Subcutaneous abdominal adipose tissue (tissue), 5 donors: Measurements from ENCODE around the gene PSAPL1.

ENCODE experiments used
- H3K27ac ChIP-seq: one replicate; pipeline ENCODE4 v1.7.0; 2013; ENCODE audit warnings: low read depth, mild to moderate bottlenecking, inconsistent platforms, low read length, moderate library complexity
- H3K27me3 ChIP-seq, 5 donors: one replicate each; pipeline ENCODE4 v1.7.0; 2013; ENCODE audit warnings: low read length in 5 of 5, inconsistent platforms in 1 of 5; ENCODE audit not compliant: control insufficient read depth in 5 of 5, insufficient read depth in 4 of 5
- H3K36me3 ChIP-seq, 5 donors: one replicate each; pipeline ENCODE4 v1.7.0; 2013; ENCODE audit warnings: low read length in 5 of 5; ENCODE audit not compliant: control insufficient read depth in 5 of 5, insufficient read depth in 5 of 5
- H3K4me1 ChIP-seq, 5 donors: one replicate each; pipeline ENCODE4 v1.7.0; 2013; ENCODE audit warnings: low read length in 5 of 5, mild to moderate bottlenecking in 3 of 5, moderate library complexity in 1 of 5; ENCODE audit not compliant: control insufficient read depth in 5 of 5, insufficient read depth in 5 of 5
- H3K4me3 ChIP-seq, 5 donors: one replicate each; pipeline ENCODE4 v1.7.0; 2013; ENCODE audit warnings: low read length in 5 of 5, low read depth in 1 of 5
- H3K9ac ChIP-seq, 5 donors: one replicate each; pipeline ENCODE4 v1.7.0; 2013; ENCODE audit warnings: low read length in 5 of 5, mild to moderate bottlenecking in 4 of 5, moderate library complexity in 3 of 5
- H3K9me3 ChIP-seq, 5 donors: one replicate each; pipeline ENCODE4 v1.7.0; 2013; ENCODE audit warnings: low read length in 5 of 5; ENCODE audit not compliant: control insufficient read depth in 5 of 5
- donor health status: healthy.
- donor health status: healthy.
- donor health status: healthy.
- donor health status: healthy.
- donor health status: healthy.

Gene PSAPL1

DNA sequence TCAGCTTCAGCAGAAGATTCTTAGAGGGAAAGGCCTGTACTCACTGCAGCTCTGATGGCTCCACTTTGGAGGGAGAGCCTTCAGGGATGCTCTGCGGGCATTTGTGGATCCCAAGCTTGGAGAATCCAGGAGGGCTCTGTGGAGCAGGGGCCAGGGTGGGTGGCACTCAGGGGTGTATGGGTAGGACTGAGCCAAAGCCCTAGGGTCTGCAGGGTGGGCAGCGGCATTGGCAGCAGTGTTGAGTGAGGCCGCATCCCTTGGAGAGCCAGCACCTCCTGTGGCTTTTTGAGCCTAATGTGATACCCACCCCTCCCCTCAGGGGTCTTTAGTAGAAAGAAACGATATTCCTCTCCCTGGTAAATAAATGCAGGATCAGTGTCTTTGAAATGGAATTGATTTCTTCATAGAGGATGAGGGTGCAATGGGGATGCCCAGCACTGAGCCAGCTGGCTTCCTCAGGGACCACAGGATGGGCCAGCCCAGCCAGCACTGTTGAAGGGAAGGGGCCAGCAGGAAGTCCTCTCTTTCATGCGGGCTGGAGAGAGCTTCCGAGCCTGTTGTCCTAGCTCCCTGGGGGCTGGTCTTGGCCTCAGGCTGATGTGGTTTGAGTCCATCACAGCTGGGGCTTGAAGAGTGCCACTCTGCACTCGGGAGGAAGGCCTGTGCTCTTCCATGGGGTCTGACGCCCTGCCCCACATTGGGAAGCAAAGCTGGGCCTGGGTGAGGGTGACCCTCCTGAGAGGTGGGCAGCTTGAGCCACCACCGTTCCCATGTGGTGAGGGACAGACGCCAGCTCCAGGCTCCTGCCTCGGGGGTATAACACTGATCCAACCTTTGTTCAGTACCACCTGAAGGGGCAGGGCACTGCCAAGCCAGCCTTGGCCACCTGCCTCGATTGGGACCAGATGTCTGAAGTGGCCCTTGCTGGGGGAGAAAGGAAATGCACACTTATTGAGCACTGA, 49.5 kb downstream of the PSAPL1 start:
- H3K9me3 ChIP-seq = peaks cover 0 to 3% (median 0%) of the 10 kb centered on the region in 5 donors
- H3K27ac ChIP-seq = no peak overlapping the region
- no peak overlapping the region for H3K9ac ChIP-seq
- no peaks in the 10 kb centered on the region for H3K36me3 ChIP-seq
- H3K4me1 ChIP-seq = no peaks in the 10 kb centered on the region
- no peak overlapping the region for H3K4me3 ChIP-seq
- H3K27me3 ChIP-seq = peaks cover 0 to 17% (median 5%) of the 10 kb centered on the region in 5 donors

DNA sequence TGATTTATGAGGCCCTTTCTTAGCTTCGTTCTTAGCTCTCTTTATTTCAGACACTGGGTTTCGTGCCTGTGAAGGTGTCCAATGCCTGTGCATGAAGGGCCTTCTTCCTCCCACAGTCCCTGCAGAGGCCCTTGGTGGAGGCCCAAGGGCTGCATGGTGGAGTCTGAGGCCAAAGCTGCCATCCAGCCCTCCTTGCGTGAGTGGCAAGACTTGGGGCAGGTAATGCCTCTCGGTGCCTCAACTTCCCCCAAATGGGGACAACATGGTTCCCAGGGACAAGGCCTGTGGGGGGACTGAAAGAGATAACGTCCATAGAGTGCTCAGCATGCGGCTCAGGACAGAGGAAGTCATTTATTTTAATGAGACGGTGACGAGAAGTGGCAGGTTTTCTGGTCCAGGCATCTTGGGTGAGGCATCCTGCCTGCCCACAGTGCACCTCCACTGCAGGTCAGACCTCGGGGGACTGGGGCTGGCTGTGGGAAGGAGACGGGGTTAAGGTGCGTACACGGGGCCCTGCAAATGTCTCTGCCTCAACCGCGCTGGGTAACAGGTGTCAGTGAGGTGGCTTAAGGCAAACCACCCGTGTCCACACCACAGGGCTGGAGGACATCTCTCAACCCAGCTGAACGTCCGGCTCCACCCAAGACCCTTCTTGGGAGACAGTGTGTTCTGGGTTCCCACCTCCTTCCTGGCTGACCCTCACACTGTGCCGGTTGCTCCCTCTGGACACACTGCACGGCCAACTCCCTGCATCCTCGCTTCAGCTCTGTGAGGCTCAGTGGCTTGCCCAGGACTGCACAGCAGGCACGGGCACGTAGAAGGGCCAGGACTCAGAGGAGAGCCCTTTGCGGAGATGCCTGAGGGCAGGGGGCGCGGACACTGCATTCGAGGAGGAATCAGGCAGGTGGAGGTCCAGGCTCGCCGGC, 50.5 kb downstream of the PSAPL1 start:
- Histone ChIP-seq H3K4me3 (no peak overlapping the region), H3K27ac (no peak overlapping the region), H3K36me3 (no peaks in the 10 kb centered on the region), H3K9ac (no peak overlapping the region), H3K4me1 (no peaks in the 10 kb centered on the region), H3K9me3 (peaks cover 0 to 3% (median 0%) of the 10 kb centered on the region in 5 donors), H3K27me3 (peaks cover 0 to 18% (median 6%) of the 10 kb centered on the region in 5 donors)

DNA sequence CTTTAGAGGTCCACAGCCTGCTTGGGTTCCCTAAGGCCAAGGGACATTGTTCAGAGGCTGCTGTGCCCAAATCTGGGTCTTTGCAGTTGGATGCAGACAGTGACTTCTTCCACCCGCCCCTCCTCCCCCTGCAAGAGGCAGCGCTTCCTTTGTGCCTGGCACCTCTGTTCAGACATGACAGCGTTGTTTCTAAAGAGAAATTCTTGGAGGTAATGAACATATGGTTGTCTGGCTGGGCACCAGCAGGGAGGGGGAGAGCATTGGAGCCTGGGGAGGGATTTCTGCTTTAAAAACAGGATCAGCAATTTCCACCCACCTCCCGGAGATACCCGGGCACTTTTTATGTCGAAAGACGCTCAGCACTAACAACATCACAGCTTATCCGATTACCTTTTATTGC, 51.5 kb downstream of the PSAPL1 start:
- Histone ChIP-seq H3K36me3 (no peaks in the 10 kb centered on the region), H3K9ac (no peak overlapping the region), H3K4me3 (no peak overlapping the region), H3K27me3 (peaks cover 0 to 17% (median 8%) of the 10 kb centered on the region in 5 donors), H3K27ac (no peak overlapping the region), H3K4me1 (no peaks in the 10 kb centered on the region), H3K9me3 (peaks cover 0 to 4% (median 0%) of the 10 kb centered on the region in 5 donors)

DNA sequence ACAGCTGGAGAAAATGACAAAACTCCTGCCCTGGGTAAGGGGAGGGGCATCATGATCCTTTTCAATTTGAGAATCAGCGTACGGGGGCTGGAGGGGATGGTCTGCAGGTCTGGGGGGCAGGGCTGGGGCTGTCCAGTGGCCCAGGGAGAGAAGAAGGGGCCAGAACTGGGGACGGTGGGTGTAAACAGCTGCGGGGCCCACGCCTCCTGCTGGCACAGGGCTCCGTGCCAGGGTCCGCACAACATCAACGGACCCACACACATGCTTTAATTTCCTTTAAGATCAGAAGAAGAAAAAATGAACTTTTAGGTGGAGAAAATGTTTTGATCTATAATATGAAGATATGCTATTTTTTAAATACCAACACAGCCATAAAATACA, 52.1 kb downstream of the PSAPL1 start:
- no peaks in the 10 kb centered on the region for H3K36me3 ChIP-seq
- no peak overlapping the region for H3K27ac ChIP-seq
- H3K4me1 ChIP-seq = no peaks in the 10 kb centered on the region
- H3K4me3 ChIP-seq = no peak overlapping the region
- H3K9me3 ChIP-seq = peaks cover 0 to 4% (median 0%) of the 10 kb centered on the region in 5 donors
- no peak overlapping the region for H3K9ac ChIP-seq
- H3K27me3 ChIP-seq = peaks cover 0 to 17% (median 8%) of the 10 kb centered on the region in 5 donors

DNA sequence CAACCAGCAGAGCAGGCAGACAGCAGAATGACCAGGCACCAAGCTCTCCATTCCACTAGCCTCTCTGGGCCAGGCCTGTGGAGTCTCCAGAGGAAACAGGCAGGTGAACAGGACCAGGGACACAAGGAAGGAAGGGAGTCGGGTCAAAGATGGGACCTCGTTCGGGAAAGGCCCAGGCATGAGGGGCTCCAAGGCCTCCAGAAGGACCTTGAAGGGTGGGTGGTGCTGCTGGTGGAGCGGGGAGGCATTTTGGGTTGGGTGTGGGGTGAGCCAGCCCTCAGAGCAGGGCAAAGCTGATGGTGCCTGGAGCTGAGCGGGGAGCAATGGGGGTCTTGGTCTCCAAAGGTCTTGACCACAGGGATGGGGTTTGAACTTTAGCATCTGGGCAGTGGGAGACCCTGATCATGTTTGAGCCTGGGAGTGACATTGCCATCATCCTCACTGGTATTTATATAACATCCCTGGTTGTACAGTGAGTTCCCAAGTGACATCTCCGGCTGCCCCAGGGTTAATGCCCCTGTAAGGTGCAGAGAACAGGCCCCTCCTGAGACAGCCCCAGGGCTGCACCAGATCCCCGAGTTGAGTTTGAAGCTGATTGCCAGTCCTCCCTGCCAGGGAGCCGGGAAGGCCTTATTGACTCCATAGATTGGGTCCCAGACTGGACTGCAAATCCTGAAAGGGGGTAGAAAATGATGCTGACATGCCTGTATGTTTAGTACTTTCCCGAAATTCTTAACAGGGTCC, 52.7 kb downstream of the PSAPL1 start:
- Histone ChIP-seq H3K9me3 (peaks cover 0 to 4% (median 0%) of the 10 kb centered on the region in 5 donors), H3K36me3 (no peaks in the 10 kb centered on the region), H3K27me3 (peaks cover 0 to 17% (median 8%) of the 10 kb centered on the region in 5 donors), H3K27ac (no peak overlapping the region), H3K4me1 (no peaks in the 10 kb centered on the region), H3K9ac (no peak overlapping the region), H3K4me3 (no peak overlapping the region)

DNA sequence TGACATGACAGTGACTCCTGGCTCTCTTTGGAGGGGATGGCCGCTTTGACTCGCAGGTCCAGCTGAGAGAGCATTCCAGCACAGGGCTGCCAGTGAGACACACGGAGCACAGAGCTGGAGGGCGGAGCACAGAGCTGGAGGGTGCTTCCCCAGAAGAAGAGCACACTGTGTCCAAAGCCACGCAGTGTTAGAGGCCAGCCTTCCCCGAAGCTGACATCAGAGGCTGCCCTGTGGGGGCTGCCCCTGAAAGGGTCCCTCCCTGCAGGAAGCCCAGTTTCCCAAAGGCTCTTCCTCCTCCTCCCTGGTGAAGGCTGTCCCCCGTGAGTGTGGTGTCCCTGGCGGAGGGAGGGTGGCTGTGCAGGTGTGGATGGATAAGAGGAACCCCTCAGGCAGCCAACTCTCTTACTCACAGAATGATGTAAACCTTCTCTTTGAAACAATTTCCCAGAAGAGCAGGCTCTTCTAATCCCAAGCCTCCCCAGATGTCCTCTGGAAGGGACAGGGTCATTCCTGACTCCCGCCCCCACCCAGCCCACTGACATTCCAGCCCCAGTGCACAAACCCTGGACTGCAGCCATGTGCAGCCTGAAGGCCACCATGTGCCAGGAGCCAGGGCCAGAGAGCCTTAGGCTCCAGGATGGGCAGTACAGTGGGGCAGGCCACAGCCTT, 53.4 kb downstream of the PSAPL1 start:
- Histone ChIP-seq H3K27ac (no peak overlapping the region), H3K9ac (no peak overlapping the region), H3K4me3 (no peak overlapping the region)

More for the DNA sequence above, 53.4 kb downstream of the PSAPL1 start:
- H3K4me1 ChIP-seq = no peaks in the 10 kb centered on the region
- peaks cover 0 to 17% (median 8%) of the 10 kb centered on the region in 5 donors for H3K27me3 ChIP-seq
- H3K9me3 ChIP-seq = peaks cover 0 to 4% (median 0%) of the 10 kb centered on the region in 5 donors
- H3K36me3 ChIP-seq = no peaks in the 10 kb centered on the region
